ENCODE data around the gene TPGS1. TPM values are rescaled to one million over a fixed set of nuclear protein-coding genes. Genes with fewer than 3 reads are reported as not detected.

The TPGS1 gene
- total RNA-seq, 4 donors from 2014 or later = 12.6 to 37.5 (median 29.9) TPM

DNA sequence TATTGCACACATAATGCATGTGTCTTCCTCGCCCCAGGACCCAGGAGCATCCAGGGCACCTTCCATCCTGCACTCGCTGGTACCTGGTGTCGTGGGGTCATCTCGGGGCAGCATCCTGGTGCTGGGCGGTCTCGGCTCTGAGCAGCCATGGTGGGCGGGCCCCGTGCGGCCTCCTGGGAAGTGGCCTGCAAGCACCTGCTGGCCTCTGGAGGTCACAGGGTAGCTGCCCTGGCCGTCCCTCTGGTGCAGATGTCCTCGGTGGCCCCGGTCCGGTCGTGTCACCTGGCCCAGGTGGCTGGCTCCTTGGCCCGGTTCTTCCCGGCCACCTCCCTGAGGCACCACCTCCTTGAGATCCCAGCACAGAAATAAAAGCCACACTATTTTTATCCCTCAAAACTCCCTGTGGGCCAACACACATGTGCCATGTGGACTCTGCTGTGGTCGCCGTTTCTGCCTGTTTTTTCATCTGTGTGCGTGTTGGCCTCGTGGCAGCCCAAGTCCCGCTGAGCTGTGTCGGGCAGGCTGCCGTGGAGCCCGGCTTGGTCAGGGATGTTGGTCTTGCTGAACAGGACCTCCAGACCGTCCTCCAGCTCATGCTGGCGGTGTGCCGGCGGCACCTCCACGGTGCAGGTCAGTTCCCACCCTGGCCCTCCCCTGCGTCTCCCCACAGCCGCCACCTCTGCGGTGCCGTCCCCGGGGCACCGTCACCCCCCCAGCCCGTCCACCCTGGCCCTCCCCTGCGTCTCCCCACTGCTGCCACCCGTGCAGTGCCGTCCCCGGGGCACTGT is 31.5 kb downstream of the TPGS1 start:
- H3K4me3 ChIP-seq = no peak overlapping the region
- no peak overlapping the region for H3K27ac ChIP-seq
- H3K9me3 ChIP-seq = no peaks in the 10 kb centered on the region
- H3K27me3 ChIP-seq = no peaks in the 10 kb centered on the region
- peaks cover 0 to 14% of the 10 kb centered on the region in 2 donors for H3K4me1 ChIP-seq
- TF ChIP-seq CTCF (IDR thresholded peaks at IDR 0.05) (no peak), POLR2A (IDR thresholded peaks at IDR 0.05) (no peak)
- intact Hi-C loops (cut with DNase I; ENCODE audit: low total_unique reads) = no loop called here
- H3K36me3 ChIP-seq = no peaks in the 10 kb centered on the region
- DNase-seq = no peak

DNA sequence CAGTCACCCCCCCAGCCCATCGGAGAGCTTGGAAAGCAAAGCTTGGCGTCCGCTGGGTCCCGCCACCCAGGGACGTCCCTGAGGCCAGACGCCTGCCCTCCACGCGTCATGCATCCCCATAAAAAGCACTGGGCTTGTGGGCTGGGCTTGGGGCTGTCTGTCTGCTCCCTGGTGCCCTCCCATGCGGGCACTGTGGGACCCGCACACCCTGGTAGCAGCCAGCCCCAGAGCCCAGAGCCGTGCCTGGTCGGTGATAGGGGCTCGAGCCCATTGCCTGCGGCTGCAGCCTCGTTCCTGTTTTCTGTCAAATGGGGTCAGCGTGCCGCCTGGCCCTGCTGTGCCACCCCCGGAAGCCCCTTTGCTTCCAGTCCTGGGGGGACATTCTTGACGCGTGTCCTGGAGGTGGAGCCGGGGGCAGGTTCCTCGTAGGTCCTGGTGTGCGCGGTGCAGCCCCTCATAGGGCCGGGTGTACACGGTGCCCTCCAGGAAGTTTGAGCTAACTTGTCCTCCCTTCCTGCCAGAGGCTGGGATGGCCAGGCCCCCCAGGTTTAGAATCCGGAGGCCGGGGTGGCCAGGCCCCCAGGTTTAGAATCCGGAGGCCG is 32.2 kb downstream of the TPGS1 start:
- TF ChIP-seq POLR2A (IDR thresholded peaks at IDR 0.05) = no peak
- TF ChIP-seq CTCF (IDR thresholded peaks at IDR 0.05) = no peak
- H3K9me3 ChIP-seq = no peaks in the 10 kb centered on the region
- peaks cover 0 to 10% of the 10 kb centered on the region in 2 donors for H3K4me1 ChIP-seq
- DNase-seq = no peak
- H3K36me3 ChIP-seq = no peaks in the 10 kb centered on the region
- no peak overlapping the region for H3K4me3 ChIP-seq
- no peaks in the 10 kb centered on the region for H3K27me3 ChIP-seq
- intact Hi-C loops (cut with DNase I; ENCODE audit: low total_unique reads) = no loop called here
- H3K27ac ChIP-seq = no peak overlapping the region

DNA sequence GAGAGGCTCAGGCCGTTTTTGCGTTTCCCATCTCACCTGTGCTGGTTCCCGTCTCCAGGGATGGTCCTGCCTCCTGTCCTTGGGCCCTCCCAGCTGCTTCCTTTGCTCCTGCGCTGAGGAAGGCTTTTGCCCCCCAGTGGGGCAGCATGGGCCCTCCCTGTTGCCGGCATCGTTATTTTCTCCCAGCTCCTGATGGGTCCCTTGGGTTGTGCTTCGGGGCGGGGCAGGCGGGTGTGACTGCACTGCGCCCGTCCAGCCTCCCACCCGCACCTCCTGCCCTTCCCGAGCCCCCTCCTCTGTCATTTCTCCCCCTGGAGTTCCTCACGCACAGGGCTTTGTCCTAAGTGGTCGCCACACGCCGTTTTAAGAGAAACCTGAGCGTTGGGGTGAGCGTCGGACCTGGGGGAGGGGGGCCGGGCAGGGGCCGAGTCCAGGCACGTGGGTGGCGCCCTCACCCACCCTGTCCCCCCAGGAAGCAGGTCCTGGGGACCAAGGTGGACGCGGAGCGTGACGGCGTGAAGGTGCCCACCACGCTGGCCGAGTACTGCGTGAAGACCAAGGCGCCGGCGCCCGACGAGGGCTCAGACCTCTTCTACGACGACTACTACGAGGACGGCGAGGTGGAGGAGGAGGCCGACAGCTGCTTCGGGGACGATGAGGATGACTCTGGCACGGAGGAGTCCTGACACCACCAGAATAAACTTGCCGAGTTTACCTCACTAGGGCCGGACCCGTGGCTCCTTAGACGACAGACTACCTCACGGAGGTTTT is 33.8 kb downstream of the TPGS1 start:
- Histone ChIP-seq H3K27ac (no peak overlapping the region), H3K4me1 (no peaks in the 10 kb centered on the region), H3K4me3 (no peak overlapping the region), H3K36me3 (no peaks in the 10 kb centered on the region), H3K9me3 (no peaks in the 10 kb centered on the region), H3K27me3 (no peaks in the 10 kb centered on the region)
- DNase-seq = no peak
- no peak for TF ChIP-seq CTCF (IDR thresholded peaks at IDR 0.05)
- no peak for TF ChIP-seq POLR2A (IDR thresholded peaks at IDR 0.05)
- intact Hi-C loops (cut with DNase I; ENCODE audit: low total_unique reads) = no loop called here

GRCh38 chr19:541699-542098 is 34.4 kb downstream of the TPGS1 start:
- H3K4me1 ChIP-seq = no peaks in the 10 kb centered on the region
- no peak for DNase-seq
- no peak overlapping the region for H3K27ac ChIP-seq
- H3K9me3 ChIP-seq = no peaks in the 10 kb centered on the region
- no peaks in the 10 kb centered on the region for H3K36me3 ChIP-seq
- H3K27me3 ChIP-seq = no peaks in the 10 kb centered on the region
- TF ChIP-seq POLR2A (IDR thresholded peaks at IDR 0.05) (no peak), CTCF (IDR thresholded peaks at IDR 0.05) (no peak)
- H3K4me3 ChIP-seq = no peak overlapping the region
- intact Hi-C loops (cut with DNase I; ENCODE audit: low total_unique reads) = no loop called here
